ENCODE measurements around the gene REC114.
"Not testable (repeated sequence)": the region's sequence is repeated elsewhere in the genome, so short reads cannot be mapped to it uniquely, and the experiment has no call there.

The REC114 gene

GRCh38 chr15:73482166-73482565 is 39.2 kb downstream of the REC114 start:
- no peak overlapping the region for H3K27ac ChIP-seq
- TF ChIP-seq ZFX (IDR thresholded peaks at IDR 0.05; ENCODE audit: borderline replicate concordance) (no peak), CTCF (IDR thresholded peaks at IDR 0.05) (no peak)

GRCh38 chr15:73483053-73483452 is 40.1 kb downstream of the REC114 start:
- H3K27ac ChIP-seq: no peak overlapping the region
- no peak for TF ChIP-seq CTCF (IDR thresholded peaks at IDR 0.05)
- no peak for TF ChIP-seq ZFX (IDR thresholded peaks at IDR 0.05; ENCODE audit: borderline replicate concordance)

- no peak overlapping the region for H3K27ac ChIP-seq
- TF ChIP-seq ZFX (IDR thresholded peaks at IDR 0.05; ENCODE audit: borderline replicate concordance) (no peak), CTCF (IDR thresholded peaks at IDR 0.05) (no peak)
Observed at GRCh38 chr15:73485372-73485771, 42.4 kb downstream of the REC114 start.

GRCh38 chr15:73485885-73486284 is 42.9 kb downstream of the REC114 start:
- H3K27ac ChIP-seq: not testable (repeated sequence)

- TF ChIP-seq ZFX (IDR thresholded peaks at IDR 0.05; ENCODE audit: borderline replicate concordance) (no peak), CTCF (IDR thresholded peaks at IDR 0.05) (no peak)
- H3K27ac ChIP-seq: no peak overlapping the region
Observed at GRCh38 chr15:73488698-73489097, 45.7 kb downstream of the REC114 start.

GRCh38 chr15:73493922-73494321 is 51.0 kb downstream of the REC114 start:
- no peak for TF ChIP-seq CTCF (IDR thresholded peaks at IDR 0.05)
- TF ChIP-seq ZFX (IDR thresholded peaks at IDR 0.05; ENCODE audit: borderline replicate concordance): no peak

GRCh38 chr15:73495181-73495580 is 52.2 kb downstream of the REC114 start:
- no peak for TF ChIP-seq CTCF (IDR thresholded peaks at IDR 0.05)
- no peak overlapping the region for H3K27ac ChIP-seq

More at GRCh38 chr15:73493922-73494321, 51.0 kb downstream of the REC114 start:
- H3K27ac ChIP-seq: no peak overlapping the region

GRCh38 chr15:73500696-73501095 is 57.7 kb downstream of the REC114 start:
- no peak overlapping the region for H3K27ac ChIP-seq
- TF ChIP-seq ZFX (IDR thresholded peaks at IDR 0.05; ENCODE audit: borderline replicate concordance): no peak
- no peak for TF ChIP-seq CTCF (IDR thresholded peaks at IDR 0.05)
